Head of caudate nucleus (tissue), 42 donors: ENCODE results near the gene DAG1.

ENCODE experiments used
- DNase-seq, 42 donors: peaks; one replicate each; pipeline versions ENCODE4 v3.0.0 to v3.0.0-alpha.2; 2020 to 2021; ENCODE audit warnings: mixed read lengths in 7 of 42
- intact Hi-C: fragments of 100-400 bp; cut with DNase I; formaldehyde crosslinking; loops from one replicate; pipeline ENCODE4 v1.15.0; 2022

DAG1 gene

GRCh38 chr3:49509028-49509561 is 39.0 kb downstream of the DAG1 start:
- intact Hi-C loops: no loop called here
- DNase-seq: no peak

- no peak for DNase-seq
- intact Hi-C loops: no loop called here
Measured at GRCh38 chr3:49511639-49512038, 41.6 kb downstream of the DAG1 start.

DNA sequence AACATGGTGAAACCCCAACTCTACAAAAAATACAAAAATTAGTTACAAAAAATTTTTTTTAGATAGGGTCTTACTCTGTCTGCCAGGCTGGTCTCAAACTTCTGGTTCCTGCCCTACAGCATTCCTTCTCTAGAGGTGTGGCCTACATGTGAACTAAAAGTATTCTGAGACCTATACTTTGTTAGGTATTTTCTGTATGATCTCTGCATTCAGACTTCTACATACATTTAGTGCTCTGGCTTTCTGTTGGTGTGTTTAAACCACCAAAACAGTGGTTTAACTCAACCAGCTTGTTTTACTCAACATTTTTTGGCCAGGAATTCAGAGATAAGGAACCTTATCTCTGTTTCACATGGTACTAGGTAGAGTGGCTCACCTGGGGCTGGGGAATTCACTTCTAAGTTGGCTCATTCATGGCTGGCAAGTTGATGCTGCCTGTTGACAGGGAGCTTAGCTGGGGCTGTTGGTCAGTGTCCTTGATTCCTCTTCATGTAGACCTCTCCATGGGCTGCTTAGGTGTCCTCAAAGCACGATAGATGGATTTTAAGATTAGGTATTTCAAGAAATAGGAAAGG is 42.8 kb downstream of the DAG1 start:
- no peak for DNase-seq
- intact Hi-C loops: no loop called here

DNA sequence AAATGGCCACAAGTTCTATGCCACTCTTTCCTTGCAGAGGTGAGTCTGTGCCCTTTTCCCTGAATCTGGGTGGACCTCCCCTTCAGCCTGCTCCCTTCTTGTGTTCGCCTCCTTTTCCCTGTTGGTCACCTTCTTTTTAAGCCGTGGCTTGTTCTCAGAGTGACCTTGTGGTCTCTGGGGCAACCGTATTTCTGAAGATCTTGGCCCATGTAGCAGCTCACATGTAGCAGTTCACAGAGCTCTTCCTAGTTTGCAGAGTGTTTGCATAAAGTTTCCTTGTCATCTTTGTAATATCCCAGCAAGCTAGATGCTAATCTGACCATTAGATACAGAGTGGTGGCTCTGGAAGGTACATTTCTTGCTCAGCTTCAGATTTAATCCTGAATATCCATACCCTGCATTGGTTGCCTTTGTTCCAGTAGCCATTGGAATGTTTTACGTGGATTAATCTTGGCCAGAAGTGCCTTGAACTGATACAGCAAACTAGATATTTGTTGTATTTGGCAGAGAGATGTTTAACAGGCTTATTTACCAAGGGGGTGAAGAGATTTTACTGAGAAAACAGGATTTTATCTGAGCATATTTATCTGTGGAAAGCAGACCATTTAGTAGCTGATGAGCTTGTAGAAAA is 43.5 kb downstream of the DAG1 start:
- intact Hi-C loops: no loop called here
- DNase-seq: no peak

GRCh38 chr3:49518016-49518415 is 47.9 kb downstream of the DAG1 start:
- DNase-seq: no peak
- intact Hi-C loops: no loop called here

DNA sequence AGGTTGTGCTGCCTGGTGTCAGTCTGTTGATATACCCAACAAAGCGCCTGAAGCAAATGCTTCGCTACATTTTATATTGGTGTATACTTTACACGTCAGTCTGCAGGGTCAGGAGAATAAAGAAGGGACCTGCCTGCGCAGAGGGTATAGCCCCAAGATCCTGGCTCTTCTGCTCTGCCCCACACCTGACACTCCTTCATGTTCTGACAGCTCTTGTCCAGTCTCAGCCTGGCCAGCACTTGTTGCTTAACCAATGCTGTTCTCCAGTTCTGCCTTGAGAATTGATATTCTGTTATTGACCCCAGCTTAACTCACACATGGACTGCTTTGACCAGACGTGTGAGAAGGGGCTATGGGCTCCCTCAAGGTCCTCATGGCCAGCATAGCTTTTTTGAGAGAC is 48.4 kb downstream of the DAG1 start:
- no peak for DNase-seq
- intact Hi-C loops: no loop called here

DNA sequence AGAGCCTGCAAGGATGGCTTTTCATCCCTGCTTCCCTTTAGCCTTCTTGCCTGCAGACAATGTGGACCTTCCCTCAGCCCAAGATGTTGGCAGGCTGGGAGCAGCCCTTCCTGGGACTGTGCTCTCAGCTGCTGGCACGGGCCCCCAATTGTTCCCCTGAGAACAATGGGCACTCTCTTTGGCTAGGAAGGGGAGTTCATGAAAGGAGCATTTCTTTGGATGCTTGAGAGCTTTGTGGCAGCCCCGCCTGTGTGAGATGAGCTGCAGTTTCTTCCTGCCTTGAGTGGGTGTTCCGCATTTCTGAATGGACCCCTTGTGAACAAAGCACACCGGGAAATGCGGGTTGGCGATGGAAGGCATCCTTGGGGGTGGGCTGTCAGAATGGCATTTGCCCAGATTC is 49.2 kb downstream of the DAG1 start:
- intact Hi-C loops: no loop called here
- DNase-seq: peak; percentile 46 to 92 (median 82)

DNA sequence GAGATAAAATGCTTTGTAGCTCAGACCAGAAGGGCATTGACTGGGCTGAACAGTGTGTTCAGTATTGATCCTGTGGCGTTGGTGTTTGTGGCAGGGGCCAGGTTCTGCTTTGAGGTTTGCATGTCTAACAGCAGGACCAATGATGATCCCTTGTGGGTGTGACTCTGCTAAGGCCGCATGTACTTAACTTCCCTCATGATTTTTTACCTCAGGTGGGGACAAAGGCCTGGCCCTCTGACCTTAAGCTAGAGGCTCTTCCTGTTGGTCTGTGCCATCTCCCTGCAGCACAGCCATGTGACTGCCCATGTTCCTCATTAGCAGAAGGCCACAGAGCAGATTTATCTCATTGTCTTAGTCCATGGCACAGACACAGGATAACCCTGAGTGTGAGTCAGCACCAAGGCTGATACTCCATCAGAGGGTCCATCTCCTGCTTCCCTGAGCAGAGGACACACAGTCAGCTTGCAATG is 49.9 kb downstream of the DAG1 start:
- no peak for DNase-seq
- intact Hi-C loops: no loop called here

GRCh38 chr3:49523756-49524747 is 54.0 kb downstream of the DAG1 start:
- no peak for DNase-seq
- intact Hi-C loops: no loop called here

GRCh38 chr3:49529567-49529966 is 59.5 kb downstream of the DAG1 start:
- DNase-seq: no peak
- intact Hi-C loops: no loop called here

GRCh38 chr3:49530231-49530630 is 60.2 kb downstream of the DAG1 start:
- DNase-seq: peak in 23 of 42 donors; percentile 13 to 74 (median 35)
- intact Hi-C loops: no loop called here

DNA sequence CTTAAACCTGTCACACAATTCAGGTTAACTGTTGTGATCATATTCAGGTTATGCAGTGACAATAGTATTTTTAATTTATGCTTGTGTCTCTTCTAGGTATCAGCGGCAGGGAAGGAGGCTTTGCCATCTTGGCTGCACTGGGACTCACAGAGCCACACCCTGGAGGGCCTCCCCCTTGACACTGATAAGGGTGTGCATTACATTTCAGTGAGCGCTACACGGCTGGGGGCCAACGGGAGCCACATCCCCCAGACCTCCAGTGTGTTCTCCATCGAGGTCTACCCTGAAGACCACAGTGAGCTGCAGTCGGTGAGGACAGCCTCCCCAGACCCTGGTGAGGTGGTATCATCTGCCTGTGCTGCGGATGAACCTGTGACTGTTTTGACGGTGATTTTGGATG is 60.6 kb downstream of the DAG1 start:
- DNase-seq: no peak
- intact Hi-C loops: no loop called here

- intact Hi-C loops: no loop called here
Measured at GRCh38 chr3:49531218-49531617, 61.2 kb downstream of the DAG1 start.

GRCh38 chr3:49531715-49532114 is 61.6 kb downstream of the DAG1 start:
- intact Hi-C loops: no loop called here

More at GRCh38 chr3:49531218-49531617, 61.2 kb downstream of the DAG1 start:
- DNase-seq: no peak

DNA sequence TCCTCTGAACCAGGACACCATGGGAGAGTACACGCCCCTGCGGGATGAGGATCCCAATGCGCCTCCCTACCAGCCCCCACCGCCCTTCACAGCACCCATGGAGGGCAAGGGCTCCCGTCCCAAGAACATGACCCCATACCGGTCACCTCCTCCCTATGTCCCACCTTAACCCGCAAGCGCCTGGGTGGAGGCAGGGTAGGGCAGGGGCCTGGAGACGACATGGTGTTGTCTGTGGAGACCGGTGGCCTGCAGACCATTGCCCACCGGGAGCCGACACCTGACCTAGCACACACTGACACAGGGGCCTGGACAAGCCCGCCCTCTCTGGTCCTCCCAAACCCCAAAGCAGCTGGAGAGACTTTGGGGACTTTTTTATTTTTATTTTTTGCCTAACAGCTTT is 63.0 kb downstream of the DAG1 start:
- intact Hi-C loops: no loop called here
- no peak for DNase-seq

More at GRCh38 chr3:49531715-49532114, 61.6 kb downstream of the DAG1 start:
- no peak for DNase-seq

- intact Hi-C loops: no loop called here
Measured at GRCh38 chr3:49533786-49534519, 63.9 kb downstream of the DAG1 start.

DNA sequence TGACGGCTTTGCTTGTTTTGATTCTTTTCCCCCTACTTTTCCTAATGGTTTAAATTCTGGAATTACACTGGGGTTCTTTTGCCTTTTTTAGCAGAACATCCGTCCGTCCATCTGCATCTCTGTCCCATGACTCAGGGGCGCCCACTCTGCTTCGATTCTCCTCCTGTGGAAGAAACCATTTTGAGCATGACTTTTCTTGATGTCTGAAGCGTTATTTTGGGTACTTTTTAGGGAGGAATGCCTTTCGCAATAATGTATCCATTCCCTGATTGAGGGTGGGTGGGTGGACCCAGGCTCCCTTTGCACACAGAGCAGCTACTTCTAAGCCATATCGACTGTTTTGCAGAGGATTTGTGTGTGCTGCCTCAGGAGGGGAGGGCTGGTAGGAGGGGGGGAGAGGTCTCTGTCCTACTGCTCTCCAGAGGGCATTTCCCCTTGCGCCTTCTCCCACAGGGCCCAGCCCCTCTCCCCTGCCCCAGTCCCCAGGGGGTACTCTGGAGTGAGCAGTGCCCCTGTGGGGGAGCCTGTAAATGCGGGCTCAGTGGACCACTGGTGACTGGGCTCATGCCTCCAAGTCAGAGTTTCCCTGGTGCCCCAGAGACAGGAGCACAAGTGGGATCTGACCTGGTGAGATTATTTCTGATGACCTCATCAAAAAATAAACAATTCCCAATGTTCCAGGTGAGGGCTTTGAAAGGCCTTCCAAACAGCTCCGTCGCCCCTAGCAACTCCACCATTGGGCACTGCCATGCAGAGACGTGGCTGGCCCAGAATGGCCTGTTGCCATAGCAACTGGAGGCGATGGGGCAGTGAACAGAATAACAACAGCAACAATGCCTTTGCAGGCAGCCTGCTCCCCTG is 64.7 kb downstream of the DAG1 start:
- intact Hi-C loops: no loop called here
- peak in 40 of 42 donors; percentile 22 to 81 (median 62) for DNase-seq

More at GRCh38 chr3:49533786-49534519, 63.9 kb downstream of the DAG1 start:
- no peak for DNase-seq
